Muscle layer of duodenum (tissue), 2 donors: Measurements from ENCODE around the gene GMEB2.
"Not testable (repeated sequence)": the region's sequence is repeated elsewhere in the genome, so short reads cannot be mapped to it uniquely, and the experiment has no call there.

Experiments
- H3K27ac ChIP-seq: one replicate; pipeline ENCODE4 v1.7.0; 2013; ENCODE audit warnings: mild to moderate bottlenecking, low read length
- H3K27me3 ChIP-seq: one replicate; pipeline ENCODE4 v1.7.0; 2013; ENCODE audit warnings: low read depth, mild to moderate bottlenecking, control low read depth, low read length
- H3K36me3 ChIP-seq, 2 donors: one replicate each; pipeline ENCODE4 v1.7.0; 2013; ENCODE audit warnings: low read length in 2 of 2, control low read depth in 1 of 2, mild to moderate bottlenecking in 1 of 2; ENCODE audit not compliant: insufficient read depth in 2 of 2, control insufficient read depth in 1 of 2
- H3K4me1 ChIP-seq, 2 donors: one replicate each; pipeline ENCODE4 v1.7.0; 2013; ENCODE audit warnings: low read length in 2 of 2, mild to moderate bottlenecking in 2 of 2, control low read depth in 1 of 2, moderate library complexity in 1 of 2; ENCODE audit not compliant: insufficient read depth in 2 of 2, control insufficient read depth in 1 of 2
- H3K4me3 ChIP-seq, 2 donors: one replicate each; pipeline ENCODE4 v1.7.0; 2013; ENCODE audit warnings: low read length in 2 of 2, low read depth in 1 of 2, mild to moderate bottlenecking in 1 of 2
- H3K9me3 ChIP-seq, 2 donors: one replicate each; pipeline ENCODE4 v1.7.0; 2013; ENCODE audit warnings: low read length in 2 of 2, control low read depth in 1 of 2, mild to moderate bottlenecking in 1 of 2; ENCODE audit not compliant: control insufficient read depth in 1 of 2
- donor health status: healthy.

Gene GMEB2

DNA sequence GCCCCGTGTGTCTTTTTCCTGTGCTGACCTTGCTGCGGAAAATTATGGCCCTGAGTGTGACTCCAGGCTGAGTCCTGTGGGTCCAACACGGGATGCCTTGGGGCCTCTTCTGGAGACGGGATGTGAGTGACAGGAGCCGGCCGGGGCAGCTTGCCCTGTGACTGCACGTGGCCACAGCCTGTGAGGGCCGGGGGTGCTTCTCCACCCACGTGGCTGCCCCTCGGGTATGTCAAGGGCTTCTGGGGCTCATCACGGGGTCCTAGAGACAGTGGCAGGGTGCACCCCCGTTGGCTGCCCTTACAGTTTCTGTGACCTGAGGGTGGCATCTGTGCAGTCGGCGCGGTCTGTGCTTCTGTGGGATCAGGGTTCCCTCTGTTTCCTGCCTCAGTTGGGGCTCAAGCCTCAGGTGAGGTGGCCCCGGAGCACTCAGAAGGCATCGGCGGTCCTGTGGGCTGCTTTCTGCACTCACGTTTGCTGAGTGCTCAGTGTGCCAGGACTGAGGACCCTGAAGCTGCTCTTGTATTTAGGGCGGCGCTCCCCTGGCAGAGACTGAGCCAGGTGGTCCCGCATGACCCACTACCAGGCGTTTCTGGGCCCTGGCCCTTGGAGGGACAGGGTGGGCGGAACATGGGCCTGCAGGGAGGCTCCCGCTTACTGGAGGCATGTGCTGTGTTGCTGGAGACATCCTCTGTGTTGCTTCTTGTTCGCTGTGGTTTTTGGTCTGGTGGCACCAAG is 36.6 kb upstream of the GMEB2 start:
- no peak overlapping the region for H3K4me3 ChIP-seq
- no peaks in the 10 kb centered on the region for H3K27me3 ChIP-seq
- no peaks in the 10 kb centered on the region for H3K9me3 ChIP-seq
- H3K36me3 ChIP-seq, result peaks cover 18 to 55% of the 10 kb centered on the region in 2 donors
- H3K4me1 ChIP-seq, result peaks cover 0 to 13% of the 10 kb centered on the region in 2 donors
- H3K27ac ChIP-seq, result no peak overlapping the region

DNA sequence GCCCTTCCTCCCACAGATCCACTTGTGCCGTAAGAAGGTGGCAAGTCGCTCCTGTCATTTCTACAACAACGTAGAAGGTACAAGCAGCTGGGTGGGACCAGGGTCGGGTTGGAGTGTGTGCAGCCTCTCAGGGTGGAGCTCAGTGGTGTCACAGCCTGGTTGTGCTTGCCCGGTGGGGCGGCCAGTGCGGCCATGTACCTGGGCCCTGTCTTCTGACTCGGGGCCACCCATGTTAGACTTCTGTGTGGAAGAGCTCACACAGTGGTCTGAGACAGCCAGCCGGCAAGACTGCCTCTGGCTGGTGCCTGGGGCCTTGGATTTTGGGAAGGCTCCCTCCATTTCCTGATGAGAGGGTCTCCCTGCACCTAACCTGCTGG is 35.9 kb upstream of the GMEB2 start:
- Histone ChIP-seq H3K4me3 (no peak overlapping the region), H3K4me1 (peaks cover 0 to 15% of the 10 kb centered on the region in 2 donors), H3K27ac (no peak overlapping the region), H3K36me3 (peaks cover 14 to 48% of the 10 kb centered on the region in 2 donors), H3K27me3 (no peaks in the 10 kb centered on the region), H3K9me3 (no peaks in the 10 kb centered on the region)

DNA sequence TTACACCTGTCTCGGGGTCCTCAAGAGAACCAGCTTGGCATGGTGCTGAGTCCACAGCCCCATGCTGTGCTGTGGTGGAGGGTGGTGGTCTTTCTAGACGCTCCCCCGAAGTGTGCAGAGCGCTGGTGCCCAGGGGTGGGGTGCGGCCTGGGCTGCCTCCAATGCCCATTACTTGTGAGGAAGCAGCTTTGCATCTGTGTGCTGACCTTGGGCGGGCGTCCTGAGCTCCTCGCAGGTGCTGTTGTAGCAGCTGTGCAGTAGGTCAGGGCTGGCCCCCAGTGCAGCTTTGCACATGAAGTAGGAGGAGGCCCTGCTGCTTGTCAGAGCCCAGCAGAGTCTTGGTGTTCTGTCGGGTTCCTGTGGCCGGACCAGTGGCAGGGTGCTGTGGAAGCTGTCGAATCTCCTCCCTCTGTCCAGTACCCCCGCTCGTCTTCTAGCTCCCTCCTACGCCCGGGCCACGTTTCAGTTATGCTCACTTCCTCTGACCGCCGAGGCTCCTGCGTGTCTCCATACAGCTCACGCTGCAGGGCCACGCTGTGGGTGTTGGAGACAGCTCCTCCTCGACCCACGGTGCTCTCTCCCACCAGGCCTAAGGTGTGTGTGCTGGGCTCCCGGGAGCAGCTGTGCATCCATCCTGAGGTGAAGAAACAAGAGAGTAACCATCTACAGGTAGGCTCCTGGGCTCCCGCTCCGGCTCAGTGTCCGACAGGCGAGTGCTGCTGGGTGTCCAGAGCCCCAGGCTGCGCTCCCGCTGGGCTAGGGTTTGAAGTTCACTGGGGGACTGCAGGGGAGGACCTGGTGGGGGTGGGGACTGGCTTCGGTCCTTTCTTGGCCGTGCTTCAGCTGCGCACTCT is 35.3 kb upstream of the GMEB2 start:
- no peak overlapping the region for H3K27ac ChIP-seq
- H3K36me3 ChIP-seq, result peaks cover 14 to 42% of the 10 kb centered on the region in 2 donors

DNA sequence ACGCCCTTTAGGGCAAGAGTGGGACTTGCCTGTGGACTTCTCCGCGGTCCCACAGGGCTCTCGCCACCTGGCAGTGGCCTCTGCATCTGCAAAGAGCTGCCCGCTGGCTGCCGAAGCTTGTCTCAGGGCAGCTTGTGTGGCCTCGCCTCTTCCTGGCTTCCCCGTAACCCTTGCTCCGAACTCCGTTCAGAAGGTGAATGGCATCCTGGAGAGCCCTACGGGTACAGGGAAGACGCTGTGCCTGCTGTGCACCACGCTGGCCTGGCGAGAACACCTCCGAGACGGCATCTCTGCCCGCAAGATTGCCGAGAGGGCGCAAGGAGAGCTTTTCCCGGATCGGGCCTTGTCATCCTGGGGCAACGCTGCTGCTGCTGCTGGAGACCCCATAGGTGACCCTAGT is 34.2 kb upstream of the GMEB2 start:
- Histone ChIP-seq H3K4me3 (no peak overlapping the region), H3K27me3 (no peaks in the 10 kb centered on the region), H3K4me1 (peaks cover 0 to 22% of the 10 kb centered on the region in 2 donors), H3K9me3 (no peaks in the 10 kb centered on the region), H3K36me3 (peaks cover 11 to 35% of the 10 kb centered on the region in 2 donors), H3K27ac (no peak overlapping the region)

More for the DNA sequence above, 35.3 kb upstream of the GMEB2 start:
- H3K4me3 ChIP-seq, result no peak overlapping the region
- H3K9me3 ChIP-seq, result no peaks in the 10 kb centered on the region
- H3K27me3 ChIP-seq, result no peaks in the 10 kb centered on the region
- peaks cover 0 to 21% of the 10 kb centered on the region in 2 donors for H3K4me1 ChIP-seq

DNA sequence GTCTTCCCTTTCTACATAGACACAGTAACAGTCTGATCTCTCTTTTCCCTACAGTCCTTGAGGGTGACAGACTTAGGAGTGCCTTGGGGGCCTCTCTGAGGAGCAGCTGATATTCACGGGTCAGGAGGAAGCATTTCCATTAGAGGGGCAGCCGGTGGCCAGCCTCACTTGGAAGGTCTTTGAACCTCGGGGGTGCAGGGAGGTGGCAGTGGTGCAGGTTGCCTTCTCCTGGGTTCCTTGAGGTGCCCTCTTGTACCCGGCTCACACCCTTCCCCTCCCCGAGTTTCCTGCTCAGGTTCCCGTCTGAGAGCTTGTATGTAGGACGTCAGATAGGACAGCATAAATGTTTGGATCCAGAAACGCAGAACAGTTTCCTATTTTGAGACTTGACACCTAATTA is 33.7 kb upstream of the GMEB2 start:
- Histone ChIP-seq H3K4me3 (no peak overlapping the region), H3K27ac (no peak overlapping the region), H3K27me3 (no peaks in the 10 kb centered on the region), H3K4me1 (peaks cover 0 to 22% of the 10 kb centered on the region in 2 donors), H3K36me3 (peaks cover 10 to 30% of the 10 kb centered on the region in 2 donors), H3K9me3 (no peaks in the 10 kb centered on the region)

DNA sequence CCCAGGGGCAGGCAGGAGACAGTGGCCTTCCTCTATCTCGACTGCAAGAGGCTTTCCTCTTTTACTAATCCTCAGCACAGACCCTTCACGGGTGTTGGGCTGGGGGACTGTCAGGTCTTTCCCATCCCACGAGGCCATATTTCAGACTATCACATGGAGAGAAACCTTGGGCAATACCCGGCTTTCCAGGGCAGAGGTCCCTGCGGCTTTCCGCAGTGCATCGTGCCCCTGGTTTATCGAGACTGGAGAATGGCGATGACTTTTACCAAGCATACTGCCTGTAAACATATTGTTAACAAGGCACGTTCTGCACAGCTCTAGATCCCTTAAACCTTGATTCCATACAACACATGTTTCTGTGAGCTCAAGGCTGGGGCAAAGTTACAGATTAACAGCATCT is 33.3 kb upstream of the GMEB2 start:
- peaks cover 10 to 28% of the 10 kb centered on the region in 2 donors for H3K36me3 ChIP-seq
- H3K4me1 ChIP-seq, result peaks cover 0 to 22% of the 10 kb centered on the region in 2 donors
- H3K4me3 ChIP-seq, H3K9me3 ChIP-seq, H3K27me3 ChIP-seq, H3K27ac ChIP-seq: not testable (repeated sequence)

DNA sequence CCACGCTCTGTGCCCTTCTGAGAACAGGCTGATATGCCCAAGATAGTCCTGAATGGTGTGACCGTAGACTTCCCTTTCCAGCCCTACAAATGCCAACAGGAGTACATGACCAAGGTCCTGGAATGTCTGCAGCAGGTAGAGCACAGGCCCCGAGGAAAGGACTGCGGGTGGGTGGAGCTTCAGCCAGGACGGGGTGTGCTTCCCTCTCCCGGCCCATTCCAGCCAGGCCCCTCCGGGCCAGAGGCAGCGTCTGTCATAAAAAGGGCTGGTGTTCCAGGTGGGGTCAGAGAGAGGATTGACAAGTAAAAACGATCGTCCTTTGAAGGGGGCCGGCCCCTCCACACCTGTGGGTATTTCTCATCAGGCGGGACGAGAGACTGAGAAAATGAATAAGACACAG is 32.5 kb upstream of the GMEB2 start:
- H3K4me1 ChIP-seq, result peaks cover 0 to 22% of the 10 kb centered on the region in 2 donors
- H3K9me3 ChIP-seq, result no peaks in the 10 kb centered on the region
- H3K27me3 ChIP-seq, result no peaks in the 10 kb centered on the region
- H3K4me3 ChIP-seq, result peak overlapping the region; percentile 86 to 90
- peak overlapping the region; percentile 84 for H3K27ac ChIP-seq
- H3K36me3 ChIP-seq, result peaks cover 10 to 22% of the 10 kb centered on the region in 2 donors

DNA sequence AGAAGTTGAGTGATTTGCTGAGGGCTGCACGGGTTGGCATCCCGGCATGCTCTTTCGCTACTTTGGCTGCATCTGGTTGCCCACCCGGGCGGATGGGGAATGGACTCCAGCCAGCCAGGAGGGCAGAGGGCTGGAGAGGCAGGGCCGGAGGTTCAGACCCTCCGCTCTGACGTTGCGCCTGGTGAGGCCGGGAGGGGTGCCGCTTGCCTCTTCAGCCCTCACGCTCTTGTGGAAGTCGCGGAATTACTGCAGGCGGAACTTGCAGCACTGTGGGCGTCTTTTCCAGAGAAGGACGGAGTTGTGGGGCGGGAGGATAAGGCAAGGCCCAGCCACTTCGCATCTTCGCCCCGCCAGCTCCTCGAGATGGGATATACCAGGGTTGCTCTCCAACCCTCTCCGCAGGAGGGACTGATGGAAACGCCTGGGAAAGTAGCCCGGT is 31.9 kb upstream of the GMEB2 start:
- H3K4me3 ChIP-seq, result peak overlapping the region; percentile 86 to 90
- H3K4me1 ChIP-seq, result peaks cover 0 to 26% of the 10 kb centered on the region in 2 donors
- H3K9me3 ChIP-seq, result no peaks in the 10 kb centered on the region
- no peaks in the 10 kb centered on the region for H3K27me3 ChIP-seq
- H3K27ac ChIP-seq, result peak overlapping the region; percentile 84
- H3K36me3 ChIP-seq, result peaks cover 10 to 22% of the 10 kb centered on the region in 2 donors

DNA sequence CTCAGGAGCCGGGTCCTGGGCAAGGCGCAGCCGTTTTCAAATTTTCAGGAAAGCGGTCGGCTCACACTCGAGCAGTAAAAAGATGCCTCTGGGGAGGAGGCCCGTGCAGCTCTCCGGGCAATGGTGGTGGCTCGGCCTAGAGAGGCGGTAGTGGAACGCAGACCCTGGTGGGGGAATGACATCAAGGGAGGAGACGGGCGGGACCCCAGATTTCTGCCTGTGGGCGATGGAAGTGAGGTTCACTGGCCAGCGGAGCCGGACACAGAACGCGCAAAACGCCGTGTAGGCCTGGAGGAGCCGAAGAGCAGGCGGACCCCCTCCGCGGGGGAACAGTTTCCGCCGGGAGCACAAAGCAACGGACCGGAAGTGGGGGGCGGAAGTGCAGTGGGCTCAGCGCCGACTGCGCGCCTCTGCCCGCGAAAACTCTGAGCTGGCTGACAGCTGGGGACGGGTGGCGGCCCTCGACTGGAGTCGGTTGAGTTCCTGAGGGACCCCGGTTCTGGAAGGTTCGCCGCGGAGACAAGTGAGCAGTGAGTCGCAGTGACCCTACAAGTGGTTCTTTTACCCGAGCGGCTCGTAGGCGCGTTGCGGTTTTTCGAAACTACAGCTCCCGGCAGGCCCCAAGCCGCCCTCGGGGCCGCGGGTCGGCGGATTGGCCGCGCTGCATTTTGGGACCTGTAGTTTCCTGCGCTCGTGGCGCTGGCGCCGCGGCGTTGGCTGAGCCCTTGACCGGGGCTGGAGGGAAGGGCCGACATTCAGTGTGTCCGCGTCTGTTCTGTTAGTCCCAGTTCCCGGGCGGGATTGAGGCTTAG is 31.2 kb upstream of the GMEB2 start, which contains the start of gene RTEL1:
Gene RTEL1, plus strand, starts transcription at position 376 of the 812 bp plus-strand sequence. CDS start 1,091 bp downstream, outside the sequence.
- Histone ChIP-seq H3K27ac (peak within 1 kb of the TSS; percentile 84), H3K36me3 (peaks cover 10 to 22% of the 10 kb centered on the region in 2 donors), H3K4me1 (peaks cover 0 to 30% of the 10 kb centered on the region in 2 donors), H3K4me3 (peak within 1 kb of the TSS; percentile 86 to 90), H3K27me3 (no peaks in the 10 kb centered on the region), H3K9me3 (no peaks in the 10 kb centered on the region)

DNA sequence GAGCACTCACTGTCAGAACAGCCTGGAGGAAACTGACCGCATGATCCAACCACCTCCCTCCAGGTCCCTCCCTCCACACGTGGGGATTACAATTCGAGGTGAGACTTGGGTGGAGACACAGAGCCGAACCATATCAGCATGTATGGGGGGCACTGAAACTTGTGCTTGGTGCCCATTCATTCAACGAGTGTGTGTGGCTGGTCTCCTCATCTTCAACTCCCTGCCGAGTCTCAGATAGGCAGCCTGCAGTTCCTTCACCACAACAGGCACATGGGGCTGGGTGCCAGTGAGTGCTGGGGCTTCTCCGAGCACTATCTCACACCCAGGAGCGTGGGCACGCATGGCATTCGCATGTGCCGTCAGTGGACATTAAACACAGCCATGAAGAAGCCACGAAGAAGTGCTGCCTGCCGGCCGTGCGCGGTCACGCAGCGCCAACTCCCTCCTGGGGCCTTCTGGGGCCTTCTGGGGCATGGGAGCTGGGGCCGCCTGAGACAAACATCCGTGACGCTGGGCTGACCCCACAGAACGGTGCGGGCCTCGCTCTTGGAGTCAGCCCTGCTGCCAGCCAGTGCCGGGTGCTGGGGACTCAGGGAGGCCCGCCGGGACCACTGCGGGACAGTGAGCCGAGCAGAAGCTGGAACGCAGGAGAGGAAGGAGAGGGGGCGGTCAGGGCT is 30.5 kb upstream of the GMEB2 start:
- Histone ChIP-seq H3K4me1 (peaks cover 0 to 35% of the 10 kb centered on the region in 2 donors), H3K27ac (peak overlapping the region; percentile 84), H3K27me3 (no peaks in the 10 kb centered on the region), H3K36me3 (peaks cover 7 to 15% of the 10 kb centered on the region in 2 donors), H3K4me3 (peak overlapping the region; percentile 86 to 90), H3K9me3 (no peaks in the 10 kb centered on the region)
